B cell (primary cell): Measurements from ENCODE around the gene CHD2.

Source experiments
- CTCF ChIP-seq: fragments of 200-600 bp; IDR thresholded peaks from one replicate; pipeline ENCODE4 v1.8.0; 2022; ENCODE audit warnings: antibody characterized with exemption, mild to moderate bottlenecking
- EZH2 ChIP-seq: IDR thresholded peaks from 2 replicates; pipeline ENCODE4 v1.6.1; 2012; ENCODE audit warnings: borderline replicate concordance, low read depth, mild to moderate bottlenecking, moderate library complexity, low read length; ENCODE audit not compliant: insufficient read depth, poor library complexity, severe bottlenecking

GRCh38 chr15:93048759-93049161, 148.6 kb downstream of the CHD2 start:
- no peak for TF ChIP-seq CTCF
- TF ChIP-seq EZH2, result no peak
